ENCODE results near the gene GNAS-AS1. TPM values are rescaled to one million over a fixed set of nuclear protein-coding genes. Genes with fewer than 3 reads are reported as not detected.

Gene GNAS-AS1
- total and polyA plus RNA-seq, 2 experiments from 2014 or later = 0.98 TPM; not detected in 1

GRCh38 chr20:58877976-58878360 lies 27.3 kb upstream of the GNAS-AS1 start:
- no peak overlapping the region for H3K27ac ChIP-seq
- no peaks in the 10 kb centered on the region for H3K9me2 ChIP-seq (replicated peaks; ENCODE audit: insufficient read depth)
- no peak for DNase-seq (ENCODE audit: low spot score)
- no peak overlapping the region for H2AFZ ChIP-seq
- no peaks in the 10 kb centered on the region for H4K20me1 ChIP-seq (ENCODE audit: insufficient read depth, poor library complexity, severe bottlenecking)
- no peaks in the 10 kb centered on the region for H3K4me1 ChIP-seq (ENCODE audit: insufficient read depth)
- H3K4me3 ChIP-seq = no peak overlapping the region
- H3K9me3 ChIP-seq (ENCODE audit: low read depth) = no peaks in the 10 kb centered on the region
- TF ChIP-seq EZH2 (IDR thresholded peaks at IDR 0.05; ENCODE audit: borderline replicate concordance) (no peak), CTCF (IDR thresholded peaks at IDR 0.05; ENCODE audit: poor library complexity) (no peak), EZH2phosphoT487 (IDR thresholded peaks at IDR 0.05; ENCODE audit: low read depth, severe bottlenecking, unreplicated experiment) (no peak)
- H3K79me2 ChIP-seq = no peaks in the 10 kb centered on the region
- H3K36me3 ChIP-seq (replicated peaks; ENCODE audit: insufficient read depth, low read depth) = no peaks in the 10 kb centered on the region
- 81% methylated on average over 4 of the region's 4 CpGs for WGBS (ENCODE audit: low lambda C conversion rate, missing lambda C conversion rate)
- H3K4me2 ChIP-seq = no peak overlapping the region
- H3K27me3 ChIP-seq = no peaks in the 10 kb centered on the region

GRCh38 chr20:58877050-58877975 lies 26.6 kb upstream of the GNAS-AS1 start:
- H4K20me1 ChIP-seq (ENCODE audit: insufficient read depth, poor library complexity, severe bottlenecking) = no peaks in the 10 kb centered on the region
- 59% methylated on average over 11 of the region's 11 CpGs for WGBS (ENCODE audit: low lambda C conversion rate, missing lambda C conversion rate)
- H3K79me2 ChIP-seq = no peaks in the 10 kb centered on the region
- H3K9me2 ChIP-seq (replicated peaks; ENCODE audit: insufficient read depth) = no peaks in the 10 kb centered on the region
- H2AFZ ChIP-seq = no peak overlapping the region
- H3K27ac ChIP-seq = no peak overlapping the region
- H3K9me3 ChIP-seq (ENCODE audit: low read depth) = no peaks in the 10 kb centered on the region
- no peaks in the 10 kb centered on the region for H3K36me3 ChIP-seq (replicated peaks; ENCODE audit: insufficient read depth, low read depth)
- no peak overlapping the region for H3K4me2 ChIP-seq
- no peak overlapping the region for H3K4me3 ChIP-seq
- H3K27me3 ChIP-seq = no peaks in the 10 kb centered on the region
- TF ChIP-seq EZH2 (IDR thresholded peaks at IDR 0.05; ENCODE audit: borderline replicate concordance) = no peak
- TF ChIP-seq CTCF (IDR thresholded peaks at IDR 0.05; ENCODE audit: poor library complexity) = no peak
- no peak for TF ChIP-seq EZH2phosphoT487 (IDR thresholded peaks at IDR 0.05; ENCODE audit: low read depth, severe bottlenecking, unreplicated experiment)
- DNase-seq (ENCODE audit: low spot score) = no peak
- no peaks in the 10 kb centered on the region for H3K4me1 ChIP-seq (ENCODE audit: insufficient read depth)

GRCh38 chr20:58876437-58876836 lies 25.7 kb upstream of the GNAS-AS1 start:
- H3K79me2 ChIP-seq = no peaks in the 10 kb centered on the region
- no peaks in the 10 kb centered on the region for H3K9me2 ChIP-seq (replicated peaks; ENCODE audit: insufficient read depth)
- DNase-seq (ENCODE audit: low spot score) = no peak
- no peak overlapping the region for H3K4me3 ChIP-seq
- H4K20me1 ChIP-seq (ENCODE audit: insufficient read depth, poor library complexity, severe bottlenecking) = no peaks in the 10 kb centered on the region
- no peak overlapping the region for H3K4me2 ChIP-seq
- H3K36me3 ChIP-seq (replicated peaks; ENCODE audit: insufficient read depth, low read depth) = no peaks in the 10 kb centered on the region
- no peaks in the 10 kb centered on the region for H3K27me3 ChIP-seq
- 63% methylated on average over 7 of the region's 7 CpGs for WGBS (ENCODE audit: low lambda C conversion rate, missing lambda C conversion rate)
- no peak for TF ChIP-seq EZH2 (IDR thresholded peaks at IDR 0.05; ENCODE audit: borderline replicate concordance)
- no peak for TF ChIP-seq EZH2phosphoT487 (IDR thresholded peaks at IDR 0.05; ENCODE audit: low read depth, severe bottlenecking, unreplicated experiment)
- TF ChIP-seq CTCF (IDR thresholded peaks at IDR 0.05; ENCODE audit: poor library complexity) = no peak
- H2AFZ ChIP-seq = no peak overlapping the region
- no peaks in the 10 kb centered on the region for H3K9me3 ChIP-seq (ENCODE audit: low read depth)
- H3K27ac ChIP-seq = no peak overlapping the region
- no peaks in the 10 kb centered on the region for H3K4me1 ChIP-seq (ENCODE audit: insufficient read depth)
